Panc1 (cell line): ENCODE results near the gene LOXL3.

Experiments used
- POLR2AphosphoS5 ChIP-seq: IDR thresholded peaks from 2 replicates; pipeline ENCODE4 v1.6.1; 2012; ENCODE audit warnings: mild to moderate bottlenecking, low read depth, low read length, moderate library complexity
- TF ChIP-seq, protein P1 (sequence below): fragments of 450-650 bp; IDR thresholded peaks from 2 replicates; pipeline ENCODE4 v1.5.1; 2017; ENCODE audit warnings: mild to moderate bottlenecking

DNA sequence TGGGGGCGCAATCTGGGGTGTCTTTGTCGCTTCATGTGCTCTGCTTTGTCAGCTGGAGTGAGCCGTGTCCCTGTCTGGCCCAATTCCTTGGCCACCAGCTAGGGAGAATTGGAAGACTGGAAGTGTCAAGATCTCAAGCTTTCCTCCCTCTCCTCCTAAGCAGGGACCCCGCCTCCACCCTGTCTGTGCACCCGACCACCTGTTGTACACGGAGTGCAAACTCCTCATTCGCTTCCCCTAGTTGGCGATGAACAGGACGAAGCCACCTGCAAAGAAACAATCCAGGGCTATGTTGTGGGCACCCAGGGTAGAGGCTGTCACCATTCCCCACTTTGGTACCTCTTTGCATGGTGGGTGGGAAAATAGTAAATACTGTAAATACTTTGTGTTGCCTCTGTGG, 26.0 kb downstream of the LOXL3 start:
- TF ChIP-seq, protein P1, sequence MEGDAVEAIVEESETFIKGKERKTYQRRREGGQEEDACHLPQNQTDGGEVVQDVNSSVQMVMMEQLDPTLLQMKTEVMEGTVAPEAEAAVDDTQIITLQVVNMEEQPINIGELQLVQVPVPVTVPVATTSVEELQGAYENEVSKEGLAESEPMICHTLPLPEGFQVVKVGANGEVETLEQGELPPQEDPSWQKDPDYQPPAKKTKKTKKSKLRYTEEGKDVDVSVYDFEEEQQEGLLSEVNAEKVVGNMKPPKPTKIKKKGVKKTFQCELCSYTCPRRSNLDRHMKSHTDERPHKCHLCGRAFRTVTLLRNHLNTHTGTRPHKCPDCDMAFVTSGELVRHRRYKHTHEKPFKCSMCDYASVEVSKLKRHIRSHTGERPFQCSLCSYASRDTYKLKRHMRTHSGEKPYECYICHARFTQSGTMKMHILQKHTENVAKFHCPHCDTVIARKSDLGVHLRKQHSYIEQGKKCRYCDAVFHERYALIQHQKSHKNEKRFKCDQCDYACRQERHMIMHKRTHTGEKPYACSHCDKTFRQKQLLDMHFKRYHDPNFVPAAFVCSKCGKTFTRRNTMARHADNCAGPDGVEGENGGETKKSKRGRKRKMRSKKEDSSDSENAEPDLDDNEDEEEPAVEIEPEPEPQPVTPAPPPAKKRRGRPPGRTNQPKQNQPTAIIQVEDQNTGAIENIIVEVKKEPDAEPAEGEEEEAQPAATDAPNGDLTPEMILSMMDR: no peak
- no peak for TF ChIP-seq POLR2AphosphoS5
